SK-N-SH (cell line): ENCODE data around the gene ADRA2A.

ENCODE experiments used
- POLR2AphosphoS5 ChIP-seq: IDR thresholded peaks from 2 replicates; pipeline ENCODE4 v1.6.1; 2012; ENCODE audit warnings: low read depth, low read length
- ZBTB33 ChIP-seq: IDR thresholded peaks from 2 replicates; pipeline ENCODE4 v1.4.0; 2012; ENCODE audit warnings: low read depth, borderline replicate concordance
- TF ChIP-seq, protein P1 (sequence below): fragments of 200-600 bp; sonication (generic); IDR thresholded peaks from 2 replicates; pipeline ENCODE4 v1.6.1; 2017; ENCODE audit warnings: antibody characterized with exemption, mild to moderate bottlenecking, moderate library complexity

DNA sequence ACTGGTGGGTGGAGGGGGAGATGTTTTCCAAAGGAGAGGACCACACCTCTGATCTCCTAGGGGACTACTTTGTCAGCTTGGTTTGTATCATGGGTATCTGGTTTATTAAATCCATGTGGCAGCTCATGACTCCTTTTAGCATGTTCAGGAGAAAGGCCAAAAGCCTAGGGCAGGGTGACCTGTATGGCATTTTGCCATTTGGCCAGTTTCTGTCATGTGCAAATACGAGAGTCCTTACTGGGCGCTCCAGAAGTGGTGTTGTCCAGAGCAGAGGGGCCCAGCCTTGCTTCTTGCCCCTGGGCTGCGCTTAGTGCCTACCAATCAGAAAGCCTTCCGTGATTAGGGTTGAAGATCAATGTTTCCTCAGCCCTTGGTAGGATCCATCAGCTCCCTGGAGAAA is 31.0 kb downstream of the ADRA2A start:
- TF ChIP-seq, protein P1, sequence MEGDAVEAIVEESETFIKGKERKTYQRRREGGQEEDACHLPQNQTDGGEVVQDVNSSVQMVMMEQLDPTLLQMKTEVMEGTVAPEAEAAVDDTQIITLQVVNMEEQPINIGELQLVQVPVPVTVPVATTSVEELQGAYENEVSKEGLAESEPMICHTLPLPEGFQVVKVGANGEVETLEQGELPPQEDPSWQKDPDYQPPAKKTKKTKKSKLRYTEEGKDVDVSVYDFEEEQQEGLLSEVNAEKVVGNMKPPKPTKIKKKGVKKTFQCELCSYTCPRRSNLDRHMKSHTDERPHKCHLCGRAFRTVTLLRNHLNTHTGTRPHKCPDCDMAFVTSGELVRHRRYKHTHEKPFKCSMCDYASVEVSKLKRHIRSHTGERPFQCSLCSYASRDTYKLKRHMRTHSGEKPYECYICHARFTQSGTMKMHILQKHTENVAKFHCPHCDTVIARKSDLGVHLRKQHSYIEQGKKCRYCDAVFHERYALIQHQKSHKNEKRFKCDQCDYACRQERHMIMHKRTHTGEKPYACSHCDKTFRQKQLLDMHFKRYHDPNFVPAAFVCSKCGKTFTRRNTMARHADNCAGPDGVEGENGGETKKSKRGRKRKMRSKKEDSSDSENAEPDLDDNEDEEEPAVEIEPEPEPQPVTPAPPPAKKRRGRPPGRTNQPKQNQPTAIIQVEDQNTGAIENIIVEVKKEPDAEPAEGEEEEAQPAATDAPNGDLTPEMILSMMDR, result no peak
- TF ChIP-seq POLR2AphosphoS5 (no peak), ZBTB33 (no peak)
